Measurements from ENCODE around the gene GNG10.

GRCh38 chr9:111719541-111719940 lies 58.1 kb downstream of the GNG10 start:
- no peak for TF ChIP-seq CTCF (conservative IDR thresholded peaks at IDR 0.05)
- TF ChIP-seq ZFX (IDR thresholded peaks at IDR 0.05) = no peak

Data from C4-2B (cell line).